Measurements from ENCODE around the gene OCSTAMP. TPM values are rescaled to one million over a fixed set of nuclear protein-coding genes. Genes with fewer than 3 reads are reported as not detected.

Gene OCSTAMP
- total and polyA plus RNA-seq, 2 experiments from 2014 or later, result not detected

GRCh38 chr20:46545077-46545826 lies 5.2 kb downstream of the OCSTAMP start:
- DNase-seq (ENCODE audit: low spot score), result no peak
- no peaks in the 10 kb centered on the region for H3K4me1 ChIP-seq (ENCODE audit: insufficient read depth)
- no peak overlapping the region for H3K4me2 ChIP-seq
- H2AFZ ChIP-seq, result no peak overlapping the region
- no peaks in the 10 kb centered on the region for H3K79me2 ChIP-seq
- no peaks in the 10 kb centered on the region for H3K9me2 ChIP-seq (replicated peaks; ENCODE audit: insufficient read depth)
- WGBS (ENCODE audit: low lambda C conversion rate, missing lambda C conversion rate), result 92% methylated on average over 14 of the region's 14 CpGs
- peaks cover 4% of the 10 kb centered on the region for H3K27me3 ChIP-seq
- H3K9me3 ChIP-seq (ENCODE audit: low read depth), result no peaks in the 10 kb centered on the region
- H3K27ac ChIP-seq, result no peak overlapping the region
- H4K20me1 ChIP-seq (ENCODE audit: insufficient read depth, poor library complexity, severe bottlenecking), result no peaks in the 10 kb centered on the region
- no peaks in the 10 kb centered on the region for H3K36me3 ChIP-seq (replicated peaks; ENCODE audit: insufficient read depth, low read depth)
- no peak for TF ChIP-seq EZH2phosphoT487 (IDR thresholded peaks at IDR 0.05; ENCODE audit: low read depth, severe bottlenecking, unreplicated experiment)
- TF ChIP-seq CTCF (IDR thresholded peaks at IDR 0.05; ENCODE audit: poor library complexity), result no peak
- TF ChIP-seq EZH2 (IDR thresholded peaks at IDR 0.05; ENCODE audit: borderline replicate concordance), result no peak
- no peak overlapping the region for H3K4me3 ChIP-seq

- no peak overlapping the region for H3K4me3 ChIP-seq
- H3K9me2 ChIP-seq (replicated peaks; ENCODE audit: insufficient read depth), result no peaks in the 10 kb centered on the region
- H2AFZ ChIP-seq, result no peak overlapping the region
- H4K20me1 ChIP-seq (ENCODE audit: insufficient read depth, poor library complexity, severe bottlenecking), result no peaks in the 10 kb centered on the region
- TF ChIP-seq EZH2phosphoT487 (IDR thresholded peaks at IDR 0.05; ENCODE audit: low read depth, severe bottlenecking, unreplicated experiment), result no peak
- peak; percentile 31 for TF ChIP-seq CTCF (IDR thresholded peaks at IDR 0.05; ENCODE audit: poor library complexity)
- TF ChIP-seq EZH2 (IDR thresholded peaks at IDR 0.05; ENCODE audit: borderline replicate concordance), result no peak
- H3K27ac ChIP-seq, result no peak overlapping the region
- no peaks in the 10 kb centered on the region for H3K79me2 ChIP-seq
- no peaks in the 10 kb centered on the region for H3K9me3 ChIP-seq (ENCODE audit: low read depth)
- H3K4me2 ChIP-seq, result no peak overlapping the region
- H3K4me1 ChIP-seq (ENCODE audit: insufficient read depth), result no peaks in the 10 kb centered on the region
- no peak for DNase-seq (ENCODE audit: low spot score)
- 91% methylated on average over 3 of the region's 3 CpGs for WGBS (ENCODE audit: low lambda C conversion rate, missing lambda C conversion rate)
- peaks cover 8% of the 10 kb centered on the region for H3K27me3 ChIP-seq
- no peaks in the 10 kb centered on the region for H3K36me3 ChIP-seq (replicated peaks; ENCODE audit: insufficient read depth, low read depth)
Measured at GRCh38 chr20:46544576-46544975, 5.9 kb downstream of the OCSTAMP start.

- Histone ChIP-seq H3K9me3 (ENCODE audit: low read depth) (no peaks in the 10 kb centered on the region), H3K79me2 (no peaks in the 10 kb centered on the region), H3K27ac (no peak overlapping the region), H2AFZ (no peak overlapping the region), H3K4me2 (no peak overlapping the region), H3K36me3 (replicated peaks; ENCODE audit: insufficient read depth, low read depth) (no peaks in the 10 kb centered on the region), H3K27me3 (peaks cover 8% of the 10 kb centered on the region), H3K4me3 (no peak overlapping the region), H4K20me1 (ENCODE audit: insufficient read depth, poor library complexity, severe bottlenecking) (no peaks in the 10 kb centered on the region), H3K4me1 (ENCODE audit: insufficient read depth) (no peaks in the 10 kb centered on the region), H3K9me2 (replicated peaks; ENCODE audit: insufficient read depth) (no peaks in the 10 kb centered on the region)
- 48% methylated on average over 1 of the region's 1 CpG for WGBS (ENCODE audit: low lambda C conversion rate, missing lambda C conversion rate)
- DNase-seq (ENCODE audit: low spot score), result no peak
- TF ChIP-seq EZH2phosphoT487 (IDR thresholded peaks at IDR 0.05; ENCODE audit: low read depth, severe bottlenecking, unreplicated experiment), result no peak
- TF ChIP-seq CTCF (IDR thresholded peaks at IDR 0.05; ENCODE audit: poor library complexity), result no peak
Measured at GRCh38 chr20:46543959-46544358, 6.5 kb downstream of the OCSTAMP start.

All from hepatocyte (in vitro differentiated cells).